Endothelial cell of umbilical vein (primary cell): ENCODE data around the gene UBE2F. TPM values are rescaled to one million over a fixed set of nuclear protein-coding genes. Genes with fewer than 3 reads are reported as not detected.

Experiments used
- BruUV-seq: library from RNA; stranded (reverse); fragments of 400-500 nt; replicated peaks from 2 replicates; lab custom pipeline; 2021; lab: Mats Ljungman, UMichigan
- CTCF ChIA-PET: fragments of 300-600, 350-600 bp; sonication (Branson Sonifier 250); formaldehyde crosslinking; loops from one replicate; lab custom pipeline; 2021; ENCODE audit warnings: antibody characterized with exemption, inconsistent platforms; lab: Charles Lee
- POLR2A ChIA-PET: fragments of 300-600, 350-600 bp; sonication (Branson Sonifier 250); formaldehyde crosslinking; loops from one replicate; lab custom pipeline; 2021; ENCODE audit warnings: antibody characterized with exemption, inconsistent platforms; lab: Charles Lee
- DNase-seq: peaks from one replicate; pipeline ENCODE4 v3.0.0-alpha.2; 2011; ENCODE audit warnings: low read depth, low spot score
- FAIRE-seq: peaks from 2 replicates; lab custom pipeline; 2011; peaks lifted over from hg19 to GRCh38; lab: Jason Lieb, UNC
- H2AFZ ChIP-seq: 2 replicates; pipeline ENCODE4 v1.6.0; 2012; ENCODE audit warnings: low read depth, low read length, control low read depth, inconsistent platforms
- H3K27ac ChIP-seq: 2 replicates; pipeline ENCODE4 v1.5.1; 2011; ENCODE audit warnings: low read depth, mild to moderate bottlenecking, control low read depth, low read length, moderate library complexity; ENCODE audit not compliant: insufficient read depth
- H3K27me3 ChIP-seq, 2 experiments: 2 replicates each; pipeline versions ENCODE4 v1.6.0 to v1.6.1; 2011; ENCODE audit warnings: low read length in 2 of 2, mixed read lengths in 1 of 2; ENCODE audit not compliant: control insufficient read depth in 2 of 2, insufficient read depth in 2 of 2
- H3K36me3 ChIP-seq, 2 experiments: 2 replicates in 1 of 2; 3 replicates in 1 of 2; pipeline ENCODE4 v1.5.1; 2011; ENCODE audit warnings: low read length in 2 of 2, mild to moderate bottlenecking in 1 of 2, moderate library complexity in 1 of 2; ENCODE audit not compliant: control insufficient read depth in 2 of 2, insufficient read depth in 2 of 2; ENCODE audit errors: extremely low read depth in 1 of 2
- H3K4me1 ChIP-seq: 3 replicates; pipeline ENCODE4 v1.5.1; 2011; ENCODE audit warnings: mild to moderate bottlenecking, low read length; ENCODE audit not compliant: control insufficient read depth, insufficient read depth; ENCODE audit errors: extremely low read depth
- H3K4me2 ChIP-seq: 2 replicates; pipeline ENCODE4 v1.6.1; 2011; ENCODE audit warnings: low read length, control low read depth, mixed read lengths; ENCODE audit not compliant: insufficient read depth
- H3K4me3 ChIP-seq, 3 experiments: fragments of 200-600 bp in 1 of 3; sonication (generic), shearing (Covaris generic) in 1 of 3; replicated peaks in 1 of 3; 2 replicates each; pipeline ENCODE4 v1.5.1; 2011 to 2016; ENCODE audit warnings: control low read depth in 3 of 3, low read length in 3 of 3, mild to moderate bottlenecking in 2 of 3, inconsistent platforms in 1 of 3, low read depth in 1 of 3, moderate library complexity in 1 of 3; ENCODE audit not compliant: insufficient read depth in 1 of 3
- H3K79me2 ChIP-seq: 2 replicates; pipeline ENCODE4 v1.6.0; 2012; ENCODE audit warnings: low read length, inconsistent platforms; ENCODE audit not compliant: control insufficient read depth, insufficient read depth
- H3K9ac ChIP-seq: replicated peaks from 2 replicates; pipeline ENCODE3; 2011; ENCODE audit warnings: low read length, control low read depth; ENCODE audit not compliant: insufficient read depth; ENCODE audit errors: extremely low read depth
- H3K9me1 ChIP-seq: replicated peaks from 3 replicates; pipeline ENCODE4 v1.6.0; 2011; ENCODE audit warnings: mild to moderate bottlenecking, low read length; ENCODE audit not compliant: control insufficient read depth, insufficient read depth; ENCODE audit errors: extremely low read depth
- H3K9me3 ChIP-seq: replicated peaks from 2 replicates; pipeline ENCODE4 v1.5.1; 2012; ENCODE audit warnings: low read length, inconsistent platforms; ENCODE audit not compliant: control insufficient read depth, insufficient read depth
- H4K20me1 ChIP-seq: replicated peaks from 2 replicates; pipeline ENCODE3; 2011; ENCODE audit warnings: mild to moderate bottlenecking, low read length; ENCODE audit not compliant: control insufficient read depth, insufficient read depth; ENCODE audit errors: extremely low read depth
- CTCF ChIP-seq, 2 donors: IDR thresholded peaks; 1 replicate in 1 of 2; 2 replicates in 1 of 2; pipeline ENCODE4 v1.5.1; 2011; ENCODE audit warnings: low read length in 2 of 2, mild to moderate bottlenecking in 2 of 2, moderate library complexity in 2 of 2, control low read depth in 1 of 2, inconsistent platforms in 1 of 2, low read depth in 1 of 2; ENCODE audit not compliant: insufficient read depth in 1 of 2; ENCODE audit errors: extremely low read depth in 1 of 2
- EZH2 ChIP-seq: IDR thresholded peaks from 2 replicates; pipeline ENCODE4 v1.6.1; 2012; ENCODE audit warnings: borderline replicate concordance, low read depth, mild to moderate bottlenecking, moderate library complexity, low read length, inconsistent platforms; ENCODE audit not compliant: severe bottlenecking
- GATA2 ChIP-seq: IDR thresholded peaks from 2 replicates; pipeline ENCODE4 v1.7.0; 2011; ENCODE audit warnings: low read depth, mild to moderate bottlenecking, moderate library complexity, mixed read lengths, low read length; ENCODE audit not compliant: insufficient read length, insufficient read depth
- JUN ChIP-seq: IDR thresholded peaks from 2 replicates; pipeline ENCODE4 v1.6.1; 2011; ENCODE audit warnings: borderline replicate concordance, low read depth; ENCODE audit not compliant: insufficient read length, insufficient read depth
- POLR2A ChIP-seq: IDR thresholded peaks from 2 replicates; pipeline ENCODE4 v1.6.1; 2012; ENCODE audit warnings: low read depth, mild to moderate bottlenecking, control low read depth, low read length
- POLR2AphosphoS5 ChIP-seq: IDR thresholded peaks from 2 replicates; pipeline ENCODE4 v1.6.1; 2012; ENCODE audit warnings: low read depth, mild to moderate bottlenecking, control low read depth, low read length, moderate library complexity; ENCODE audit not compliant: insufficient read depth
- dilution Hi-C: fragments of 300-500 bp; cut with MboI; formaldehyde crosslinking; loops from one replicate; pipeline ENCODE4 v1.15.0; 2019; ENCODE audit warnings: low sequenced_read_pairs; ENCODE audit not compliant: extremely low pct_ligation_motif_present
- intact Hi-C: fragments of 100-400 bp; cut with micrococcal nuclease; formaldehyde crosslinking; loops from one replicate; pipeline ENCODE4 v1.10.0; 2022
- polyA plus RNA-seq, 4 experiments: library from polyadenylated mRNA; depleted of rRNA in 3 of 4; stranded (reverse) in 3 of 4; unstranded in 1 of 4; fragments of >200 nt; gene quantifications; 2 replicates each; pipeline versions ENCODE4 v1.2.1 to v1.2.3, GENCODE V29; 2011 to 2012; ENCODE audit warnings: missing spikeins in 1 of 4
- total RNA-seq: library from RNA; stranded (reverse); gene quantifications from 2 replicates; pipeline ENCODE4 v1.2.3, GENCODE V29; 2021
- TF ChIP-seq, protein P1 (sequence below): IDR thresholded peaks from 2 replicates; pipeline ENCODE4 v1.6.1; 2011; ENCODE audit not compliant: insufficient read depth, insufficient read length

Gene UBE2F
- total and polyA plus RNA-seq, 2 donors (not counting 3 experiments of a cell fraction or from before 2014, with no cell fraction given) = 42.3 to 45.6 TPM

GRCh38 chr2:237987268-237987667, 20.5 kb downstream of the UBE2F start:
- H3K4me3 ChIP-seq = no peak overlapping the region
- H3K9me1 ChIP-seq = no peaks in the 10 kb centered on the region
- dilution Hi-C loops = no loop called here
- no peak overlapping the region for H3K27ac ChIP-seq
- H2AFZ ChIP-seq = no peak overlapping the region
- DNase-seq (no peak), FAIRE-seq (no peak)
- CTCF ChIA-PET = interaction anchor here (1.5 to 1.8 kb wide), 2 partner anchors 8 to 276 kb away, joined by 3 to 4 read pairs; no protein-coding TSS in a partner anchor
- no peak overlapping the region for H3K9ac ChIP-seq
- no peaks in the 10 kb centered on the region for H4K20me1 ChIP-seq
- H3K27me3 ChIP-seq = no peaks in the 10 kb centered on the region
- TF ChIP-seq GATA2 (no peak), JUN (no peak), EZH2 (no peak), POLR2A (no peak), CTCF (IDR thresholded peaks at IDR 0.05; ENCODE audit: extremely low read depth in 1 of 2, insufficient read depth in 1 of 2, low read depth in 1 of 2, low read length in 2 of 2) (no peak), POLR2AphosphoS5 (no peak)
- TF ChIP-seq, protein P1, sequence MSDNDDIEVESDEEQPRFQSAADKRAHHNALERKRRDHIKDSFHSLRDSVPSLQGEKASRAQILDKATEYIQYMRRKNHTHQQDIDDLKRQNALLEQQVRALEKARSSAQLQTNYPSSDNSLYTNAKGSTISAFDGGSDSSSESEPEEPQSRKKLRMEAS = no peak
- no peaks in the 10 kb centered on the region for H3K4me1 ChIP-seq
- H3K79me2 ChIP-seq = peaks cover 18% of the 10 kb centered on the region
- POLR2A ChIA-PET = no interaction called here
- H3K4me2 ChIP-seq = no peak overlapping the region
- H3K36me3 ChIP-seq = no peaks in the 10 kb centered on the region
- no TSS peak for BruUV-seq
- intact Hi-C loops = no loop called here
- H3K9me3 ChIP-seq = no peaks in the 10 kb centered on the region
